GM18526 (cell line): Measurements from ENCODE around the gene SPINK9.

Experiments used
- POLR2A ChIP-seq: IDR thresholded peaks from 3 replicates; pipeline ENCODE4 v1.6.1; 2011; ENCODE audit not compliant: insufficient read length; ENCODE audit errors: extremely low read depth

The SPINK9 gene

DNA sequence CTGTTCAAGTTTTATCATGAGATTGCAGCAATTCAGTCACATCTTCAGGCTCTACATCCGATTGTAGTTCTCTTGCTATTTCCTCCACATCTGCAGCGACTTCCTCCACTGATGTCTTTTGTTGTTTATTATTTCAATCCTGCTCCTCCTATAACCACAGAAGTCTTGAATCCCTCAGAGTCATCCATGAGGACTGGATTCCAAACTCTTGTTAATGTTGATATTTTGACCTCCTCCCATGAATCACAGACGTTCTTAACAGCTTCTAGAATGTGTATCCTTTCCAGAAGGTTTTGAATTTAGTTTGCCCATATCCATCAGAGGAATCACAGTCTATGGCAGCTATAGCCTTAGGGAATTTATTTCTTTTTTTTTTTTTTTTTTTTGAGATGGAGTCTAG, 52.0 kb downstream of the SPINK9 start:
- no peak for TF ChIP-seq POLR2A

DNA sequence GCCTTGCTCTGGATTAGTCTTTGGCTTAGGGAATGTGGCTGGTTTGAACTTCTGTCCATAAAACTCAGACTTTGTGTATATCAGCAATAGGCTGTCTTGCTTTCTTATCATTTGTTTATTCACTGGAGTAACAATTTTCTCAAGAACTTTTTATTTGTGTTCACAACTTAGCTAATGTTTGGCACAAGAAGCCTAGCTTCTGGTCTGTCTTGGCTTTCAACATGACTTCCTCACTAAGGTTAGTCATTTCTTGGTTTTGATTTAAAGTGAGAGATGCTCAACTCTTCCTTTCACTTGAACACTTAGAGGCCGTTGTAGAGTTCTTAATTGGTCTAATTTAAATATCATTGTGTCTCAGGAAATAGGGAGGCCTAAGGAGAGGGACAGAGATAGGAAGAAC, 53.3 kb downstream of the SPINK9 start:
- TF ChIP-seq POLR2A, result no peak
